Ovary (tissue), 9 donors: ENCODE measurements around the gene MASP2. TPM values are rescaled to one million over a fixed set of nuclear protein-coding genes. Genes with fewer than 3 reads are reported as not detected.
A peak's percentile ranks its signal among the peaks of the same experiment; 100 is the strongest.

Source experiments
- DNase-seq, 5 donors: peaks; one replicate each; pipeline ENCODE4 v3.0.0-alpha.2; 2019 to 2020
- H3K27ac ChIP-seq, 2 donors: fragments of 200-600 bp; one replicate each; pipeline versions ENCODE4 v1.5.1 to v1.8.0; 2019 to 2022
- H3K27me3 ChIP-seq: fragments of 200-600 bp; one replicate; pipeline ENCODE4 v1.8.0; 2022
- H3K36me3 ChIP-seq: fragments of 200-600 bp; sonication (generic); one replicate; pipeline ENCODE4 v1.5.1; 2019
- H3K4me1 ChIP-seq: one replicate; pipeline ENCODE4 v1.8.1; 2013; ENCODE audit warnings: mild to moderate bottlenecking, moderate library complexity; ENCODE audit not compliant: insufficient read depth
- H3K4me3 ChIP-seq: fragments of 200-600 bp; sonication (generic); one replicate; pipeline ENCODE4 v1.5.1; 2017
- H3K9me3 ChIP-seq, 2 donors: fragments of 200-600 bp in 1 of 2; sonication (generic) in 1 of 2; one replicate each; pipeline versions ENCODE4 v1.5.1 to v1.8.1; 2013 to 2019; ENCODE audit warnings: mild to moderate bottlenecking in 1 of 2, moderate library complexity in 1 of 2
- CTCF ChIP-seq, 3 donors: fragments of 450-650 bp in 2 of 3; fragments of 200-600 bp in 1 of 3; IDR thresholded peaks; one replicate each; pipeline versions ENCODE4 v1.5.1 to v1.8.0; 2016 to 2022; ENCODE audit warnings: antibody characterized with exemption in 3 of 3, mild to moderate bottlenecking in 1 of 3
- EP300 ChIP-seq: sonication (generic); formaldehyde crosslinking; IDR thresholded peaks from one replicate; pipeline ENCODE4 v1.6.1; 2017; ENCODE audit warnings: antibody characterized with exemption
- POLR2A ChIP-seq: fragments of 450-650 bp; IDR thresholded peaks from one replicate; pipeline ENCODE4 v1.6.1; 2017; ENCODE audit warnings: antibody characterized with exemption, mild to moderate bottlenecking, moderate library complexity
- WGBS, 3 donors: extraction: QIAGEN DNeasy Blood & Tissue Kit in 1 of 3; methylation state at CpG; one replicate each; pipeline versions ENCODE4 v1.1.5 to v1.1.7; 2013 to 2017; 5-methylcytosine and 5-hydroxymethylcytosine counted together
- intact Hi-C, 4 donors: fragments of 100-400 bp; cut with DNase I; formaldehyde crosslinking; loops; one replicate each; pipeline versions ENCODE4 v1.11.0 to v1.15.1; 2022 to 2023
- polyA plus RNA-seq, 2 donors: library from polyadenylated mRNA; stranded (reverse); fragments of 200-250 nt in 1 of 2; fragments of 350-450 nt in 1 of 2; fragmentation: Illumina TruSeq in 1 of 2; extraction: RNeasy Lipid Tissue Mini Kit (QIAGEN cat#74804) in 1 of 2; gene quantifications; one replicate each; pipeline ENCODE4 v1.2.3, GENCODE V29; 2013 to 2014
- total RNA-seq, 7 donors: library from RNA; depleted of rRNA in 2 of 7; stranded (reverse); fragments of >200 nt in 2 of 7; fragmentation: NEBNext Ultra II Directional in 3 of 7; extraction: Animal tissue kit (Norgen Biotek cat#: 25700) in 3 of 7; gene quantifications; one replicate each; pipeline versions ENCODE4 v1.1.0 to v1.2.4, GENCODE V29; 2016 to 2023
- donor health status: DM: no; HTN: no; CAD: no; lungs with moderate emphysema.
- donor health status: DM: no; HTN: no; CAD: no.
- donor health status: Bipolar disorder and iron deficiency.
- donor health status: DM: yes; HTN: yes; CAD: no.
- donor health status: DM: no; HTN: no; CAD: no.
- donor health status: DM: yes; HTN: yes; CAD: no.

Gene MASP2
- total and polyA plus RNA-seq, 9 donors, result 0.08 to 0.10 TPM; not detected in 7

GRCh38 chr1:11072216-11072917 lies 25.3 kb upstream of the MASP2 start:
- DNase-seq, result peak in 1 of 5 donors; percentile 7
- intact Hi-C loops, result no loop called here
- Histone ChIP-seq H3K36me3 (no peaks in the 10 kb centered on the region), H3K9me3 (no peaks in the 10 kb centered on the region), H3K4me3 (no peak overlapping the region), H3K4me1 (no peaks in the 10 kb centered on the region), H3K27me3 (no peaks in the 10 kb centered on the region), H3K27ac (no peak overlapping the region)
- WGBS, 3 donors, result 71 to 88% (median 83%) methylated on average over 13 of the region's 13 CpGs
- no peak for TF ChIP-seq EP300
- TF ChIP-seq CTCF (IDR thresholded peaks at IDR 0.05), result no peak
- TF ChIP-seq POLR2A, result no peak

- Histone ChIP-seq H3K27me3 (no peaks in the 10 kb centered on the region), H3K4me3 (no peak overlapping the region), H3K9me3 (no peaks in the 10 kb centered on the region), H3K4me1 (no peaks in the 10 kb centered on the region), H3K27ac (no peak overlapping the region), H3K36me3 (no peaks in the 10 kb centered on the region)
- intact Hi-C loops, result no loop called here
- TF ChIP-seq POLR2A (no peak), EP300 (no peak), CTCF (IDR thresholded peaks at IDR 0.05) (no peak)
- peak in 1 of 5 donors; percentile 17 for DNase-seq
- 73 to 83% (median 78%) methylated on average over 15 of the region's 15 CpGs for WGBS, 3 donors
Observed at GRCh38 chr1:11071463-11072215, 24.6 kb upstream of the MASP2 start.

- DNase-seq, result peak in 1 of 5 donors; percentile 15
- 80 to 84% (median 82%) methylated on average over 11 of the region's 11 CpGs for WGBS, 3 donors
- Histone ChIP-seq H3K27me3 (no peaks in the 10 kb centered on the region), H3K36me3 (no peaks in the 10 kb centered on the region), H3K4me3 (no peak overlapping the region), H3K4me1 (no peaks in the 10 kb centered on the region), H3K9me3 (no peaks in the 10 kb centered on the region), H3K27ac (no peak overlapping the region)
- TF ChIP-seq CTCF (IDR thresholded peaks at IDR 0.05), result no peak
- no peak for TF ChIP-seq EP300
- TF ChIP-seq POLR2A, result no peak
- intact Hi-C loops, result no loop called here
Observed at GRCh38 chr1:11070876-11071275, 23.8 kb upstream of the MASP2 start.

GRCh38 chr1:11068600-11069473 lies 21.8 kb upstream of the MASP2 start:
- intact Hi-C loops, result no loop called here
- H3K4me1 ChIP-seq, result no peaks in the 10 kb centered on the region
- WGBS, 3 donors, result 90 to 92% (median 91%) methylated on average over 17 of the region's 17 CpGs
- peaks cover 0 to 4% of the 10 kb centered on the region in 2 donors for H3K9me3 ChIP-seq
- no peaks in the 10 kb centered on the region for H3K36me3 ChIP-seq
- H3K27ac ChIP-seq, result no peak overlapping the region
- H3K4me3 ChIP-seq, result no peak overlapping the region
- no peaks in the 10 kb centered on the region for H3K27me3 ChIP-seq
- DNase-seq, result peak in 2 of 5 donors; percentile 4 to 7
- TF ChIP-seq POLR2A (no peak), CTCF (IDR thresholded peaks at IDR 0.05) (no peak), EP300 (no peak)
